HG03139 (cell line): Measurements from ENCODE around the gene SLC22A1.

Experiments used
- ATAC-seq: cut with Tn5 transposase; IDR thresholded peaks from one replicate; pipeline ENCODE4 v1.9.1; 2021; ENCODE audit not compliant: unreplicated experiment

SLC22A1 gene

GRCh38 chr6:160167604-160168399, 46.2 kb downstream of the SLC22A1 start:
- no peak for ATAC-seq

- no peak for ATAC-seq
These were observed 48.5 kb downstream of the SLC22A1 start for GRCh38 chr6:160170018-160170680.

- ATAC-seq: no peak
These were observed 51.1 kb downstream of the SLC22A1 start for GRCh38 chr6:160172704-160173103.

GRCh38 chr6:160173806-160174527, 52.4 kb downstream of the SLC22A1 start:
- no peak for ATAC-seq

GRCh38 chr6:160174681-160175080, 53.1 kb downstream of the SLC22A1 start:
- no peak for ATAC-seq

- no peak for ATAC-seq
These were observed 55.6 kb downstream of the SLC22A1 start for GRCh38 chr6:160177220-160177619.

GRCh38 chr6:160178271-160178670, 56.7 kb downstream of the SLC22A1 start:
- no peak for ATAC-seq

- ATAC-seq: no peak
These were observed 59.1 kb downstream of the SLC22A1 start for GRCh38 chr6:160180706-160181105.

- ATAC-seq: no peak
These were observed 67.2 kb downstream of the SLC22A1 start for GRCh38 chr6:160188773-160189172.

- no peak for ATAC-seq
These were observed 68.5 kb downstream of the SLC22A1 start for GRCh38 chr6:160190081-160190480.

GRCh38 chr6:160190973-160191372, 69.4 kb downstream of the SLC22A1 start:
- no peak for ATAC-seq

GRCh38 chr6:160192840-160193239, 71.2 kb downstream of the SLC22A1 start:
- no peak for ATAC-seq

GRCh38 chr6:160194808-160195207, 73.2 kb downstream of the SLC22A1 start:
- ATAC-seq: no peak

- ATAC-seq: no peak
These were observed 76.0 kb downstream of the SLC22A1 start for GRCh38 chr6:160197662-160198061.

GRCh38 chr6:160198606-160199211, 77.1 kb downstream of the SLC22A1 start:
- peak; percentile 96 for ATAC-seq

- no peak for ATAC-seq
These were observed 79.4 kb downstream of the SLC22A1 start for GRCh38 chr6:160201061-160201460.

- no peak for ATAC-seq
These were observed 80.8 kb downstream of the SLC22A1 start for GRCh38 chr6:160202411-160202810.

- no peak for ATAC-seq
These were observed 81.5 kb downstream of the SLC22A1 start for GRCh38 chr6:160203076-160203475.

- ATAC-seq: no peak
These were observed 81.9 kb downstream of the SLC22A1 start for GRCh38 chr6:160203522-160203921.

GRCh38 chr6:160203953-160204352, 82.3 kb downstream of the SLC22A1 start:
- no peak for ATAC-seq

GRCh38 chr6:160204710-160205109, 83.1 kb downstream of the SLC22A1 start:
- ATAC-seq: no peak
